Nephron progenitor cell (in vitro differentiated cells): Measurements from ENCODE around the gene CLNS1A.

Experiments
- DNase-seq: peaks from one replicate; pipeline ENCODE4 v3.0.0; 2021
- H3K27ac Mint-ChIP-seq: 2 replicates; pipeline ENCODE4 v1.8.0; 2021; ENCODE audit warnings: mild to moderate bottlenecking, moderate library complexity, mixed read lengths
- H3K27me3 Mint-ChIP-seq: 2 replicates; pipeline ENCODE4 v1.8.0; 2021; ENCODE audit warnings: mild to moderate bottlenecking, low read depth, mixed read lengths; ENCODE audit not compliant: poor library complexity
- H3K36me3 Mint-ChIP-seq: 2 replicates; pipeline ENCODE4 v1.8.0; 2021; ENCODE audit warnings: low read depth, mixed read lengths
- H3K4me1 Mint-ChIP-seq: 2 replicates; pipeline ENCODE4 v1.8.0; 2021; ENCODE audit warnings: mixed read lengths
- H3K4me3 Mint-ChIP-seq: 2 replicates; pipeline ENCODE4 v1.8.0; 2021; ENCODE audit warnings: mild to moderate bottlenecking, moderate library complexity, mixed read lengths
- H3K9me3 Mint-ChIP-seq: 2 replicates; pipeline ENCODE4 v1.8.0; 2021; ENCODE audit warnings: mild to moderate bottlenecking, moderate library complexity, mixed read lengths
- CTCF ChIP-seq: fragments of 200-600 bp; sonication (generic); IDR thresholded peaks from 2 replicates; pipeline ENCODE4 v1.5.0; 2021; ENCODE audit warnings: antibody characterized with exemption

CLNS1A gene

GRCh38 chr11:77611921-77612320 is 25.7 kb downstream of the CLNS1A start:
- Mint-ChIP-seq H3K9me3 (no peaks in the 10 kb centered on the region), H3K36me3 (peaks cover 40% of the 10 kb centered on the region), H3K27ac (peak overlapping the region; percentile 73), H3K27me3 (no peaks in the 10 kb centered on the region), H3K4me3 (no peak overlapping the region), H3K4me1 (no peaks in the 10 kb centered on the region)
- no peak for DNase-seq
- no peak for TF ChIP-seq CTCF

- peaks cover 36% of the 10 kb centered on the region for H3K36me3 Mint-ChIP-seq
- H3K4me1 Mint-ChIP-seq, result no peaks in the 10 kb centered on the region
- H3K27ac Mint-ChIP-seq, result no peak overlapping the region
- H3K27me3 Mint-ChIP-seq, result no peaks in the 10 kb centered on the region
- no peak overlapping the region for H3K4me3 Mint-ChIP-seq
- DNase-seq, result no peak
- no peak for TF ChIP-seq CTCF
- H3K9me3 Mint-ChIP-seq, result no peaks in the 10 kb centered on the region
Observed at GRCh38 chr11:77609234-77609633, 28.4 kb downstream of the CLNS1A start.

- TF ChIP-seq CTCF, result no peak
- Mint-ChIP-seq H3K27me3 (no peaks in the 10 kb centered on the region), H3K4me3 (no peak overlapping the region), H3K27ac (no peak overlapping the region), H3K4me1 (no peaks in the 10 kb centered on the region), H3K9me3 (no peaks in the 10 kb centered on the region), H3K36me3 (peaks cover 18% of the 10 kb centered on the region)
- DNase-seq, result no peak
Observed at GRCh38 chr11:77604281-77604680, 33.3 kb downstream of the CLNS1A start.

GRCh38 chr11:77602381-77603088 is 35.1 kb downstream of the CLNS1A start:
- H3K4me1 Mint-ChIP-seq, result no peaks in the 10 kb centered on the region
- H3K4me3 Mint-ChIP-seq, result no peak overlapping the region
- no peak overlapping the region for H3K27ac Mint-ChIP-seq
- no peak for TF ChIP-seq CTCF
- H3K27me3 Mint-ChIP-seq, result no peaks in the 10 kb centered on the region
- DNase-seq, result no peak
- H3K36me3 Mint-ChIP-seq, result peaks cover 27% of the 10 kb centered on the region
- H3K9me3 Mint-ChIP-seq, result no peaks in the 10 kb centered on the region

GRCh38 chr11:77598195-77598594 is 39.4 kb downstream of the CLNS1A start:
- Mint-ChIP-seq H3K36me3 (peaks cover 12% of the 10 kb centered on the region), H3K4me1 (no peaks in the 10 kb centered on the region), H3K27ac (no peak overlapping the region), H3K4me3 (no peak overlapping the region), H3K27me3 (no peaks in the 10 kb centered on the region), H3K9me3 (no peaks in the 10 kb centered on the region)
- TF ChIP-seq CTCF, result no peak
- DNase-seq, result no peak

GRCh38 chr11:77596626-77597025 is 41.0 kb downstream of the CLNS1A start:
- H3K27me3 Mint-ChIP-seq, result peaks cover 5% of the 10 kb centered on the region
- no peak overlapping the region for H3K27ac Mint-ChIP-seq
- H3K4me1 Mint-ChIP-seq, result no peaks in the 10 kb centered on the region
- no peak for TF ChIP-seq CTCF
- H3K4me3 Mint-ChIP-seq, result no peak overlapping the region
- peaks cover 12% of the 10 kb centered on the region for H3K36me3 Mint-ChIP-seq
- H3K9me3 Mint-ChIP-seq, result no peaks in the 10 kb centered on the region
- DNase-seq, result no peak
